DOHH2 (cell line): Measurements from ENCODE around the gene GAD1.

Experiments
- H3F3A ChIP-seq: fragments of 200-600 bp; sonication (generic), shearing (Covaris generic); 2 replicates; pipeline ENCODE4 v1.6.0; 2016; ENCODE audit warnings: antibody characterized with exemption, mild to moderate bottlenecking; ENCODE audit not compliant: control insufficient read depth, insufficient read depth
- H3K27ac ChIP-seq: fragments of 200-600 bp; sonication (generic); 2 replicates; pipeline ENCODE4 v1.5.1; 2014; ENCODE audit warnings: low read depth, mild to moderate bottlenecking, low read length, moderate library complexity
- H3K27me3 ChIP-seq: fragments of 200-600 bp; sonication (generic); 2 replicates; pipeline ENCODE4 v1.6.1; 2014; ENCODE audit warnings: mild to moderate bottlenecking, low read length, mixed read lengths; ENCODE audit not compliant: control insufficient read depth
- H3K36me3 ChIP-seq: fragments of 200-600 bp; sonication (generic); 2 replicates; pipeline ENCODE4 v1.6.1; 2014; ENCODE audit warnings: mild to moderate bottlenecking, low read length, moderate library complexity, mixed read lengths; ENCODE audit not compliant: control insufficient read depth
- H3K4me1 ChIP-seq: fragments of 200-600 bp; sonication (generic); 2 replicates; pipeline ENCODE4 v1.6.1; 2014; ENCODE audit warnings: mild to moderate bottlenecking, low read length, mixed read lengths; ENCODE audit not compliant: control insufficient read depth
- H3K4me2 ChIP-seq: fragments of 200-600 bp; sonication (generic); 2 replicates; pipeline ENCODE4 v1.6.0; 2014; ENCODE audit warnings: mild to moderate bottlenecking, low read length, moderate library complexity
- H3K4me3 ChIP-seq: fragments of 200-600 bp; sonication (generic); 2 replicates; pipeline ENCODE4 v1.5.1; 2014; ENCODE audit warnings: mild to moderate bottlenecking, low read length, mixed read lengths
- H3K79me2 ChIP-seq: fragments of 200-600 bp; sonication (generic); 2 replicates; pipeline ENCODE4 v1.6.1; 2014; ENCODE audit warnings: mild to moderate bottlenecking, low read length, mixed read lengths; ENCODE audit not compliant: control insufficient read depth
- H3K9me2 ChIP-seq: fragments of 200-600 bp; sonication (generic); replicated peaks from 2 replicates; pipeline ENCODE4 v1.6.1; 2014; ENCODE audit warnings: mild to moderate bottlenecking, low read length, mixed read lengths; ENCODE audit not compliant: control insufficient read depth
- H3K9me3 ChIP-seq: fragments of 200-600 bp; sonication (generic); 2 replicates; pipeline ENCODE4 v1.6.1; 2014; ENCODE audit warnings: antibody characterized with exemption, low read length, mixed read lengths; ENCODE audit not compliant: control insufficient read depth, insufficient read depth
- H4K20me1 ChIP-seq: fragments of 200-600 bp; sonication (generic); 2 replicates; pipeline ENCODE4 v1.6.0; 2014; ENCODE audit warnings: low read depth, mild to moderate bottlenecking, antibody characterized with exemption, low read length, moderate library complexity; ENCODE audit not compliant: control insufficient read depth, insufficient read depth
- CTCF ChIP-seq: fragments of 200-600 bp; sonication (generic); IDR thresholded peaks from one replicate; pipeline ENCODE4 v1.5.1; 2014; ENCODE audit warnings: antibody characterized with exemption, mild to moderate bottlenecking, low read depth, low read length; ENCODE audit not compliant: poor library complexity, severe bottlenecking
- EZH2phosphoT487 ChIP-seq: fragments of 200-600 bp; sonication (generic); IDR thresholded peaks from 2 replicates; pipeline ENCODE4 v1.6.1; 2017; ENCODE audit warnings: borderline replicate concordance, mild to moderate bottlenecking, antibody characterized with exemption, low read length, moderate library complexity, mixed read lengths

GAD1 gene

DNA sequence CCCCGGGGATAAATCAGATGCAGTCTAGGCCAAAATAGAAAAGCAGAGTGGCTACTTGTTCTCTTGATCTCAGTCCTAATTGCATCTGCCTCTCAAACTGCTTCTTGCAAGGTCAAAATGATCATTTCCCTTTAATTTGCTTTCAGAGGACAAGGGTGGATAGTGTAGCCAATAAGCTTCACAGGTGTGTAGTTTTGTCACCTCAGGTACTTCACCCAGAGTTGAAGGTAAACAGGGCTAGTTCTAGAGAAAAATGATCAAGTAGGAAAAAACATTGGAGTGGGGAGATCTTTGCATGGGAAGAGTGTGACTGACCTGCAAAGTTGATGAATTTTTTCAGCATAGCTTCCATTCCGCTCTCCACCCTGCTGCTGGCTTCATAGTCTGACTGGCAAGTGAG is 37.8 kb upstream of the GAD1 start:
- Histone ChIP-seq H3K27me3 (peaks cover 11% of the 10 kb centered on the region), H3K4me2 (no peak overlapping the region), H3K4me1 (no peaks in the 10 kb centered on the region), H3K36me3 (no peaks in the 10 kb centered on the region), H3K79me2 (no peaks in the 10 kb centered on the region), H3K9me2 (no peaks in the 10 kb centered on the region), H3K9me3 (no peaks in the 10 kb centered on the region), H4K20me1 (no peaks in the 10 kb centered on the region), H3K27ac (no peak overlapping the region), H3K4me3 (no peak overlapping the region), H3F3A (no peaks in the 10 kb centered on the region)
- TF ChIP-seq CTCF = no peak
- TF ChIP-seq EZH2phosphoT487 = no peak

DNA sequence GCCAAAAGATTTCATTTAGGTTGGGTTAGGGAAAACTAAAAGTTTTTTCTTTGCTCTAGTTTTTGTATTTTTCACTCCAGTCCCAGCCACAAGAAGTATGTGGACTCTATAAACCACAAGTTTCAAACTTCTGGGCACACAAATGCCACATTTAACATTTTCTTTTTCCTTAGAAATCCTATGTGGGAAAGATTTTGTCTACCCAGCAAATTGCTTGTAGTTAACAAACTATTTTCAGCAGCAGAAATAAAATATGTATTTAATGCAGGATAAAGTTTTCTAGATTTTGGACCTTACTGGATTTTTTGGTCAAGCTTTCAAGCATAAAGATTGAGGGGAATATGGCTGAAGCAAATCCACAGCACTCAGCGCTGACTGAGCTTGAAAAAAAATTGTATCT is 37.4 kb upstream of the GAD1 start:
- Histone ChIP-seq H3K36me3 (no peaks in the 10 kb centered on the region), H3K4me3 (no peak overlapping the region), H3K9me2 (no peaks in the 10 kb centered on the region), H3K9me3 (no peaks in the 10 kb centered on the region), H3K4me1 (no peaks in the 10 kb centered on the region), H3K27ac (no peak overlapping the region), H3K4me2 (no peak overlapping the region), H3K27me3 (peaks cover 11% of the 10 kb centered on the region), H3F3A (no peaks in the 10 kb centered on the region), H4K20me1 (no peaks in the 10 kb centered on the region), H3K79me2 (no peaks in the 10 kb centered on the region)
- TF ChIP-seq EZH2phosphoT487 (no peak), CTCF (no peak)

DNA sequence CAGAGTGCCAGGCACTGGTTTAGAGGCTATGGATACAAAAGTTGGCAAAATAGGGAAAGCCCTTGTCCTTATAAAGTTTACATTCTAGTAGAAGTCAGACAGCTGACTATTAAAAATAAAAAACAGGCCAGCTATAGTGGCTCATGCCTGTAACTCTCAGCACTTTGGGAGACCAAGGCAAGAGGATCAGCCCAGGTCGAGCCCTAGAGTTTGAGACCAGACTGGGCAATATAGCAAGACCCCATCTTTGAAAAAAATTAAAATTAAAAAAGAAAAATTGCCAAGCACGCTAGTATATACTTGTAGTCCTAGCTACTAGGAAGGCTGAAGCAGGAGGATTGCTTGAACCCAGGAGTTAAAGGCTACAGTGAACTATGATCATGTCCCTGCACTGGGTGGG is 34.0 kb upstream of the GAD1 start:
- no peak for TF ChIP-seq CTCF
- no peak for TF ChIP-seq EZH2phosphoT487
- no peak overlapping the region for H3K27ac ChIP-seq
- no peaks in the 10 kb centered on the region for H3K9me3 ChIP-seq
- H3K4me3 ChIP-seq = no peak overlapping the region
- H3K27me3 ChIP-seq = peaks cover 16% of the 10 kb centered on the region
- H4K20me1 ChIP-seq = no peaks in the 10 kb centered on the region
- H3K9me2 ChIP-seq = no peaks in the 10 kb centered on the region
- no peaks in the 10 kb centered on the region for H3F3A ChIP-seq
- H3K36me3 ChIP-seq = no peaks in the 10 kb centered on the region
- H3K4me1 ChIP-seq = no peaks in the 10 kb centered on the region
- no peaks in the 10 kb centered on the region for H3K79me2 ChIP-seq
- no peak overlapping the region for H3K4me2 ChIP-seq

DNA sequence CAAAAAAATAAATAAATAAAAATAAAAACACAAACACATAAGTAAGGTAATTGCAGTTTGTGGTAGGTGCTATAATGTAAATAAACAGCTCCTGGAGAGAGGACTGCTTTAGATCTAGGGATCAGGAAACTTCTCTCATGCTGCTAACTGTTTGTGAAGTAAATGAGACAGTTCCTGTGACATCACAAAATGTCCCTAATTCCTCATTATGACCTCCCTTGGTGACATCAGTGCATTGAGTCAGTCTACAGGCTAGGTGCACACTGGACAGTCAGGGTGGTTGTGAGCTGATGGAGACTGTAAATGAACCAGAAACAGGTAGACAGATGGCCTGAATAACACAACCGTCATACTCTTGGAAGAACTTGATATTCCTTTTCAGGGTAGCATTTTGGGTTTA is 33.1 kb upstream of the GAD1 start:
- H3K4me1 ChIP-seq = no peaks in the 10 kb centered on the region
- H3K36me3 ChIP-seq = no peaks in the 10 kb centered on the region
- no peaks in the 10 kb centered on the region for H3K79me2 ChIP-seq
- no peaks in the 10 kb centered on the region for H3K9me2 ChIP-seq
- H3K4me3 ChIP-seq = no peak overlapping the region
- no peaks in the 10 kb centered on the region for H3F3A ChIP-seq
- H3K27me3 ChIP-seq = peaks cover 16% of the 10 kb centered on the region
- no peaks in the 10 kb centered on the region for H4K20me1 ChIP-seq
- H3K27ac ChIP-seq = no peak overlapping the region
- no peak for TF ChIP-seq CTCF
- TF ChIP-seq EZH2phosphoT487 = no peak
- no peak overlapping the region for H3K4me2 ChIP-seq
- H3K9me3 ChIP-seq = no peaks in the 10 kb centered on the region
